ENCODE results near the gene SERPINA1. TPM values are rescaled to one million over a fixed set of nuclear protein-coding genes. Genes with fewer than 3 reads are reported as not detected.

The SERPINA1 gene
- total and polyA plus RNA-seq, 10 of the 15 experiments (the other 5 are each of a cell fraction or from before 2014, with no cell fraction given) = 0.16 to 6.6 (median 0.53) TPM

DNA sequence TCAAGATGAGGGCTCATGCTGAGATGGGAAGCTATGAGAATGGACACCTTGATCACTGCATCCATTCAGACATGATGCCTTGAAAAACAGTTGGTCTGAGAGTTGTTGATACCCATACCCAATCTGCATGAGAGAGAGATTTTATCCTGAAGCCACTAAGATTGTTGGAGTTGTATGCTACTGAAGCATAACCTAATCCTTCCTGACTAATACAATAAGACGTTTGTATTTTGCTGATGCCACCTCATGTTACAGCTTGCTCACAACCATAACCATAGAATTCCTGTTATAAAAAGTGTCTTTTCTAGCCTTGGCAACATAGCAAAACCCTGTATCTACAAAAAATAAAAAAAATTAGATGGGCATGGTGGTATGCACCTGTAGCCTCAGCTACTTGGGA, 12.7 kb upstream of the SERPINA1 start (continued):
- TF ChIP-seq, protein P1, sequence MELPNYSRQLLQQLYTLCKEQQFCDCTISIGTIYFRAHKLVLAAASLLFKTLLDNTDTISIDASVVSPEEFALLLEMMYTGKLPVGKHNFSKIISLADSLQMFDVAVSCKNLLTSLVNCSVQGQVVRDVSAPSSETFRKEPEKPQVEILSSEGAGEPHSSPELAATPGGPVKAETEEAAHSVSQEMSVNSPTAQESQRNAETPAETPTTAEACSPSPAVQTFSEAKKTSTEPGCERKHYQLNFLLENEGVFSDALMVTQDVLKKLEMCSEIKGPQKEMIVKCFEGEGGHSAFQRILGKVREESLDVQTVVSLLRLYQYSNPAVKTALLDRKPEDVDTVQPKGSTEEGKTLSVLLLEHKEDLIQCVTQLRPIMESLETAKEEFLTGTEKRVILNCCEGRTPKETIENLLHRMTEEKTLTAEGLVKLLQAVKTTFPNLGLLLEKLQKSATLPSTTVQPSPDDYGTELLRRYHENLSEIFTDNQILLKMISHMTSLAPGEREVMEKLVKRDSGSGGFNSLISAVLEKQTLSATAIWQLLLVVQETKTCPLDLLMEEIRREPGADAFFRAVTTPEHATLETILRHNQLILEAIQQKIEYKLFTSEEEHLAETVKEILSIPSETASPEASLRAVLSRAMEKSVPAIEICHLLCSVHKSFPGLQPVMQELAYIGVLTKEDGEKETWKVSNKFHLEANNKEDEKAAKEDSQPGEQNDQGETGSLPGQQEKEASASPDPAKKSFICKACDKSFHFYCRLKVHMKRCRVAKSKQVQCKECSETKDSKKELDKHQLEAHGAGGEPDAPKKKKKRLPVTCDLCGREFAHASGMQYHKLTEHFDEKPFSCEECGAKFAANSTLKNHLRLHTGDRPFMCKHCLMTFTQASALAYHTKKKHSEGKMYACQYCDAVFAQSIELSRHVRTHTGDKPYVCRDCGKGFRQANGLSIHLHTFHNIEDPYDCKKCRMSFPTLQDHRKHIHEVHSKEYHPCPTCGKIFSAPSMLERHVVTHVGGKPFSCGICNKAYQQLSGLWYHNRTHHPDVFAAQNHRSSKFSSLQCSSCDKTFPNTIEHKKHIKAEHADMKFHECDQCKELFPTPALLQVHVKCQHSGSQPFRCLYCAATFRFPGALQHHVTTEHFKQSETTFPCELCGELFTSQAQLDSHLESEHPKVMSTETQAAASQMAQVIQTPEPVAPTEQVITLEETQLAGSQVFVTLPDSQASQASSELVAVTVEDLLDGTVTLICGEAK (IDR thresholded peaks at IDR 0.05; ENCODE audit: borderline replicate concordance) = no peak
- TF ChIP-seq MYB (IDR thresholded peaks at IDR 0.05; ENCODE audit: borderline replicate concordance, low read depth, low read length) = no peak
- no peak for TF ChIP-seq SREBF2 (IDR thresholded peaks at IDR 0.05; ENCODE audit: low read length)
- TF ChIP-seq, protein P2, sequence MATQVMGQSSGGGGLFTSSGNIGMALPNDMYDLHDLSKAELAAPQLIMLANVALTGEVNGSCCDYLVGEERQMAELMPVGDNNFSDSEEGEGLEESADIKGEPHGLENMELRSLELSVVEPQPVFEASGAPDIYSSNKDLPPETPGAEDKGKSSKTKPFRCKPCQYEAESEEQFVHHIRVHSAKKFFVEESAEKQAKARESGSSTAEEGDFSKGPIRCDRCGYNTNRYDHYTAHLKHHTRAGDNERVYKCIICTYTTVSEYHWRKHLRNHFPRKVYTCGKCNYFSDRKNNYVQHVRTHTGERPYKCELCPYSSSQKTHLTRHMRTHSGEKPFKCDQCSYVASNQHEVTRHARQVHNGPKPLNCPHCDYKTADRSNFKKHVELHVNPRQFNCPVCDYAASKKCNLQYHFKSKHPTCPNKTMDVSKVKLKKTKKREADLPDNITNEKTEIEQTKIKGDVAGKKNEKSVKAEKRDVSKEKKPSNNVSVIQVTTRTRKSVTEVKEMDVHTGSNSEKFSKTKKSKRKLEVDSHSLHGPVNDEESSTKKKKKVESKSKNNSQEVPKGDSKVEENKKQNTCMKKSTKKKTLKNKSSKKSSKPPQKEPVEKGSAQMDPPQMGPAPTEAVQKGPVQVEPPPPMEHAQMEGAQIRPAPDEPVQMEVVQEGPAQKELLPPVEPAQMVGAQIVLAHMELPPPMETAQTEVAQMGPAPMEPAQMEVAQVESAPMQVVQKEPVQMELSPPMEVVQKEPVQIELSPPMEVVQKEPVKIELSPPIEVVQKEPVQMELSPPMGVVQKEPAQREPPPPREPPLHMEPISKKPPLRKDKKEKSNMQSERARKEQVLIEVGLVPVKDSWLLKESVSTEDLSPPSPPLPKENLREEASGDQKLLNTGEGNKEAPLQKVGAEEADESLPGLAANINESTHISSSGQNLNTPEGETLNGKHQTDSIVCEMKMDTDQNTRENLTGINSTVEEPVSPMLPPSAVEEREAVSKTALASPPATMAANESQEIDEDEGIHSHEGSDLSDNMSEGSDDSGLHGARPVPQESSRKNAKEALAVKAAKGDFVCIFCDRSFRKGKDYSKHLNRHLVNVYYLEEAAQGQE (IDR thresholded peaks at IDR 0.05; ENCODE audit: low read depth, low read length) = no peak
- no peak for TF ChIP-seq MEF2A (IDR thresholded peaks at IDR 0.05; ENCODE audit: insufficient read depth, low read depth, low read length)
- TF ChIP-seq FOS (IDR thresholded peaks at IDR 0.05; ENCODE audit: borderline replicate concordance, extremely low read depth, insufficient read length) = no peak
- TF ChIP-seq FOXM1 (IDR thresholded peaks at IDR 0.05; ENCODE audit: low read depth, low read length) = no peak
- no peak for TF ChIP-seq ATF3 (IDR thresholded peaks at IDR 0.05; ENCODE audit: borderline replicate concordance, extremely low read depth, low read depth, low read length)
- TF ChIP-seq CREM (IDR thresholded peaks at IDR 0.05; ENCODE audit: low read depth) = no peak
- TF ChIP-seq RUNX3 (IDR thresholded peaks at IDR 0.05; ENCODE audit: low read length) = no peak
- TF ChIP-seq HDGF (IDR thresholded peaks at IDR 0.05) = no peak
